ENCODE measurements around the gene LARP1. TPM values are rescaled to one million over a fixed set of nuclear protein-coding genes. Genes with fewer than 3 reads are reported as not detected.

LARP1 gene
- total RNA-seq, 1 donor from 2014 or later = 243 TPM

DNA sequence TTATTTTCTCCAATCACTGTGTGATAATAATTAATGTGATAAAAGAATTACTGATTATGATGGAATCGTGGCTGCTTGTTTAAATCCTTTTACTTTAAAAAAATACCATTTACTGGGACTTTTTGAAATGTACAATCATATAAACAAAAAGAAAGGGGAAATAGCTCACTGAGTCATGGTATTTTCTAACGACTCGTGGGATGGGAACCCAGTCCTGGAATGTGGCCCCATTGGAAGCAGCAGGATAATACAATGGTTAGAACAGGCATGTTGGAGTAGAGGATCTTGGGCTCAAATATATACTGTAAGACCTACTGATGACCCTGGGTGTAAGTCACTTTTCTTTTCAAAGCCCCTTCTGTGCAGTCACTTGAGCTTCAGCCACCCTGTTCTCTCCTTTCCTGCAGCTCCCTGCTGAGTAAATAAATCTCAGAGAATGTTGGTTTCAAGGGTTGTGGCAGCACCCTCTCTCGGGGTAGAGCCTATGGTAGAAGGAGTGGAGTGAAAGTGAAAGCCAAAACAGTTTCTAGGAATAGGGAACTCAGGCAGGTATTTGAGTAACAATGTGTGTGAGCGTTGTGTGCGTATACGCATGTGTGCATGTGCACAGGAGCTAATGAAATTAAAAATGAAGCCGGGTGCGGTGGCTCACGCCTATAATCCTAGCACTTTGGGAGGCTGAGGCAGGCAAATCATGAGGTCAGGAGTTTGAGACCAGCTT is 40.8 kb upstream of the LARP1 start:
- no peak for TF ChIP-seq EZH2 (IDR thresholded peaks at IDR 0.05; ENCODE audit: insufficient read depth, low read length)
- TF ChIP-seq, protein P1, sequence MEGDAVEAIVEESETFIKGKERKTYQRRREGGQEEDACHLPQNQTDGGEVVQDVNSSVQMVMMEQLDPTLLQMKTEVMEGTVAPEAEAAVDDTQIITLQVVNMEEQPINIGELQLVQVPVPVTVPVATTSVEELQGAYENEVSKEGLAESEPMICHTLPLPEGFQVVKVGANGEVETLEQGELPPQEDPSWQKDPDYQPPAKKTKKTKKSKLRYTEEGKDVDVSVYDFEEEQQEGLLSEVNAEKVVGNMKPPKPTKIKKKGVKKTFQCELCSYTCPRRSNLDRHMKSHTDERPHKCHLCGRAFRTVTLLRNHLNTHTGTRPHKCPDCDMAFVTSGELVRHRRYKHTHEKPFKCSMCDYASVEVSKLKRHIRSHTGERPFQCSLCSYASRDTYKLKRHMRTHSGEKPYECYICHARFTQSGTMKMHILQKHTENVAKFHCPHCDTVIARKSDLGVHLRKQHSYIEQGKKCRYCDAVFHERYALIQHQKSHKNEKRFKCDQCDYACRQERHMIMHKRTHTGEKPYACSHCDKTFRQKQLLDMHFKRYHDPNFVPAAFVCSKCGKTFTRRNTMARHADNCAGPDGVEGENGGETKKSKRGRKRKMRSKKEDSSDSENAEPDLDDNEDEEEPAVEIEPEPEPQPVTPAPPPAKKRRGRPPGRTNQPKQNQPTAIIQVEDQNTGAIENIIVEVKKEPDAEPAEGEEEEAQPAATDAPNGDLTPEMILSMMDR (IDR thresholded peaks at IDR 0.05; ENCODE audit: insufficient read depth, low read depth, low read length) = no peak
- peak; percentile 37 for DNase-seq (ENCODE audit: low read depth)
- Histone ChIP-seq H3K4me2 (ENCODE audit: low read length) (peak overlapping the region; percentile 10), H3K27me3 (ENCODE audit: insufficient read depth, low read length) (no peaks in the 10 kb centered on the region), H3K79me2 (ENCODE audit: insufficient read depth, low read length) (no peaks in the 10 kb centered on the region), H3K4me1 (ENCODE audit: insufficient read depth, low read length) (peaks cover 7% of the 10 kb centered on the region), H3K4me3 (ENCODE audit: insufficient read depth, low read depth, low read length) (no peak overlapping the region), H3K9ac (ENCODE audit: low read length) (no peak overlapping the region), H3K27ac (ENCODE audit: low read depth, low read length) (no peak overlapping the region), H3K9me3 (ENCODE audit: insufficient read depth, low read depth, low read length) (no peaks in the 10 kb centered on the region), H3K36me3 (ENCODE audit: insufficient read depth, low read length) (no peaks in the 10 kb centered on the region), H2AFZ (ENCODE audit: low read depth, low read length) (no peak overlapping the region), H4K20me1 (ENCODE audit: insufficient read depth, low read length) (no peaks in the 10 kb centered on the region)
- H3K4me1 Mint-ChIP-seq (ENCODE audit: low read depth, unreplicated experiment) = peaks cover 15% of the 10 kb centered on the region
- no peak overlapping the region for H3K27ac Mint-ChIP-seq (ENCODE audit: unreplicated experiment)
- no peak for FAIRE-seq
- no peaks in the 10 kb centered on the region for H3K36me3 Mint-ChIP-seq (ENCODE audit: low read depth, unreplicated experiment)
- H3K27me3 Mint-ChIP-seq (ENCODE audit: low read depth, unreplicated experiment) = peaks cover 5% of the 10 kb centered on the region
- H3K4me3 Mint-ChIP-seq (ENCODE audit: unreplicated experiment) = no peak overlapping the region
- no peaks in the 10 kb centered on the region for H3K9me3 Mint-ChIP-seq (ENCODE audit: unreplicated experiment)

DNA sequence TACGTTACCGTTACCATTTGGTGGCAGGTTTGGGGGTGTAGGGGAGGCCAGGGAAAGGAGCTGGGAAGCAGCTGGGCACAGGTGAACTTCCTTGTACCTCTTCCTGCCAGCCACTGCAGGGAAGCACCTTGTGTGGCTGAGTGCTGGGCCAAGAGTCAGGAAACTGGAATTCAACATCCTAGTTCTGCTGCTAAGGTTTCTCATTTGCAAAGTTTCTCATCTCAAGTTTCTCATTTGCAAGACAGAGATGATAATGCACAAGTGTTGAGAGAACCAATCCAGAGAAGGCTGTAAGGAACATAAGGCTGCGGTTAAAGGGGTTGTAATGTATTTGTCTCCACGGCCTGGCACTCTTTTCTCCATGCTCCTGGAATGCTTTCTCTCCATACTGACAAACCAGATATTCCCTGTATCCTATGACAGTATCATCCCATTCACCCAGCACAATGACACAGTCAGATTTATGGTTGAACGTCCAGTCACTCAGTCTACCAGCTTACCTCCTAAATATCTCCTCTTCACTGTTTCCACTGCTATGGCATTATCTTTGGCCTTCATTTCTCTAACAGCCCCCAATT is 33.6 kb upstream of the LARP1 start:
- no peaks in the 10 kb centered on the region for H3K9me3 Mint-ChIP-seq (ENCODE audit: unreplicated experiment)
- FAIRE-seq = no peak
- H4K20me1 ChIP-seq (ENCODE audit: insufficient read depth, low read length) = no peaks in the 10 kb centered on the region
- H3K27ac Mint-ChIP-seq (ENCODE audit: unreplicated experiment) = no peak overlapping the region
- H3K4me2 ChIP-seq (ENCODE audit: low read length) = no peak overlapping the region
- DNase-seq (ENCODE audit: low read depth) = no peak
- no peak overlapping the region for H3K27ac ChIP-seq (ENCODE audit: low read depth, low read length)
- TF ChIP-seq, protein P1 (IDR thresholded peaks at IDR 0.05; ENCODE audit: insufficient read depth, low read depth, low read length) = no peak
- TF ChIP-seq EZH2 (IDR thresholded peaks at IDR 0.05; ENCODE audit: insufficient read depth, low read length) = no peak
- H3K4me3 ChIP-seq (ENCODE audit: insufficient read depth, low read depth, low read length) = no peak overlapping the region
- no peaks in the 10 kb centered on the region for H3K9me3 ChIP-seq (ENCODE audit: insufficient read depth, low read depth, low read length)
- no peaks in the 10 kb centered on the region for H3K36me3 ChIP-seq (ENCODE audit: insufficient read depth, low read length)
- H3K9ac ChIP-seq (ENCODE audit: low read length) = no peak overlapping the region
- no peak overlapping the region for H3K4me3 Mint-ChIP-seq (ENCODE audit: unreplicated experiment)
- no peaks in the 10 kb centered on the region for H3K36me3 Mint-ChIP-seq (ENCODE audit: low read depth, unreplicated experiment)
- H3K4me1 ChIP-seq (ENCODE audit: insufficient read depth, low read length) = no peaks in the 10 kb centered on the region
- H3K27me3 ChIP-seq (ENCODE audit: insufficient read depth, low read length) = no peaks in the 10 kb centered on the region
- peaks cover 3% of the 10 kb centered on the region for H3K27me3 Mint-ChIP-seq (ENCODE audit: low read depth, unreplicated experiment)
- no peaks in the 10 kb centered on the region for H3K79me2 ChIP-seq (ENCODE audit: insufficient read depth, low read length)
- peaks cover 4% of the 10 kb centered on the region for H3K4me1 Mint-ChIP-seq (ENCODE audit: low read depth, unreplicated experiment)
- no peak overlapping the region for H2AFZ ChIP-seq (ENCODE audit: low read depth, low read length)

DNA sequence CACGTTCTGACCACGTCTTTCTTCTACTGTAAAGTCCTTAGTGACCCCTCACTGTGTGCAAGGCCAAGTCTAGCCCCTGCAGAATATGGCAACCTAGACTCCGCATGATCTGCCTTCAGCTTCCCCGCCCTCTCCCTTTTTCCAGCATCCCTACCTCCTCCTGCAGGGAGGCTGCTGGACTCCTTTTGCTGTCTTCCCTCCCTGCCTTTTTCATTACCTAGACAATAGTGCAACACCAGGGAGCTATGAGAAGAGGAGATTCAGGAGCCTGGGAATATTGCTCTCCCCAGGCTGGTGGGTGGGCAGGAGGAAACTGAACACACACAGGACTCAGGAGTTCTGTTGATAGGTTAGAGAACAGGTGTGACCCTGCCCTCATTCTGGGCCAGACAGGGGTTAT is 33.1 kb upstream of the LARP1 start:
- no peak overlapping the region for H3K27ac Mint-ChIP-seq (ENCODE audit: unreplicated experiment)

More for the DNA sequence above, 33.1 kb upstream of the LARP1 start:
- TF ChIP-seq, protein P1 (IDR thresholded peaks at IDR 0.05; ENCODE audit: insufficient read depth, low read depth, low read length) = no peak
- TF ChIP-seq EZH2 (IDR thresholded peaks at IDR 0.05; ENCODE audit: insufficient read depth, low read length) = no peak
- Histone ChIP-seq H3K4me1 (ENCODE audit: insufficient read depth, low read length) (no peaks in the 10 kb centered on the region), H4K20me1 (ENCODE audit: insufficient read depth, low read length) (no peaks in the 10 kb centered on the region), H3K9ac (ENCODE audit: low read length) (no peak overlapping the region), H3K36me3 (ENCODE audit: insufficient read depth, low read length) (no peaks in the 10 kb centered on the region), H3K4me2 (ENCODE audit: low read length) (no peak overlapping the region), H3K9me3 (ENCODE audit: insufficient read depth, low read depth, low read length) (no peaks in the 10 kb centered on the region), H3K79me2 (ENCODE audit: insufficient read depth, low read length) (no peaks in the 10 kb centered on the region), H3K27ac (ENCODE audit: low read depth, low read length) (no peak overlapping the region), H3K4me3 (ENCODE audit: insufficient read depth, low read depth, low read length) (no peak overlapping the region), H3K27me3 (ENCODE audit: insufficient read depth, low read length) (no peaks in the 10 kb centered on the region), H2AFZ (ENCODE audit: low read depth, low read length) (no peak overlapping the region)
- Mint-ChIP-seq H3K4me3 (ENCODE audit: unreplicated experiment) (no peak overlapping the region), H3K4me1 (ENCODE audit: low read depth, unreplicated experiment) (peaks cover 4% of the 10 kb centered on the region), H3K27me3 (ENCODE audit: low read depth, unreplicated experiment) (peaks cover 3% of the 10 kb centered on the region), H3K36me3 (ENCODE audit: low read depth, unreplicated experiment) (no peaks in the 10 kb centered on the region), H3K9me3 (ENCODE audit: unreplicated experiment) (no peaks in the 10 kb centered on the region)
- FAIRE-seq (no peak), DNase-seq (ENCODE audit: low read depth) (no peak)

Measured in astrocyte (in vitro differentiated cells and primary cell).